HFFc6 (cell line): ENCODE data around the gene IL7R. TPM values are rescaled to one million over a fixed set of nuclear protein-coding genes. Genes with fewer than 3 reads are reported as not detected.

Experiments
- DNase-seq: peaks from one replicate; pipeline ENCODE4 v3.0.0-alpha.2; 2018
- H3K27ac Mint-ChIP-seq: 2 replicates; pipeline ENCODE4 v1.8.0; 2020; ENCODE audit warnings: mild to moderate bottlenecking, mixed read lengths
- H3K27me3 Mint-ChIP-seq: 2 replicates; pipeline ENCODE4 v1.8.0; 2021; ENCODE audit warnings: mild to moderate bottlenecking, moderate library complexity, mixed read lengths; ENCODE audit not compliant: insufficient read depth
- H3K36me3 Mint-ChIP-seq: 2 replicates; pipeline ENCODE4 v1.8.0; 2021; ENCODE audit warnings: low read depth, mixed read lengths
- H3K4me1 Mint-ChIP-seq: 2 replicates; pipeline ENCODE4 v1.8.0; 2020; ENCODE audit warnings: low read depth, mixed read lengths
- H3K4me3 Mint-ChIP-seq: 2 replicates; pipeline ENCODE4 v1.8.0; 2020; ENCODE audit warnings: mild to moderate bottlenecking, moderate library complexity, mixed read lengths
- H3K9me3 Mint-ChIP-seq: 2 replicates; pipeline ENCODE4 v1.8.0; 2020; ENCODE audit warnings: mild to moderate bottlenecking, mixed read lengths
- total RNA-seq, 6 experiments: library from RNA; stranded (reverse); fragmentation: NEBNext Ultra II Directional; extraction: Animal tissue kit (Norgen Biotek cat#: 25700); gene quantifications; 2 replicates in 1 of 6; 3 replicates in 5 of 6; pipeline ENCODE4 v1.2.3, GENCODE V29; 2021
- TF ChIP-seq, protein P1 (sequence below): fragments of 200-600 bp; sonication (generic); IDR thresholded peaks from 2 replicates; pipeline ENCODE4 v1.5.0; 2021; ENCODE audit warnings: antibody characterized with exemption, mild to moderate bottlenecking

Gene IL7R
- total RNA-seq, 6 experiments from 2014 or later = 37.2 to 63.2 (median 45.2) TPM

DNA sequence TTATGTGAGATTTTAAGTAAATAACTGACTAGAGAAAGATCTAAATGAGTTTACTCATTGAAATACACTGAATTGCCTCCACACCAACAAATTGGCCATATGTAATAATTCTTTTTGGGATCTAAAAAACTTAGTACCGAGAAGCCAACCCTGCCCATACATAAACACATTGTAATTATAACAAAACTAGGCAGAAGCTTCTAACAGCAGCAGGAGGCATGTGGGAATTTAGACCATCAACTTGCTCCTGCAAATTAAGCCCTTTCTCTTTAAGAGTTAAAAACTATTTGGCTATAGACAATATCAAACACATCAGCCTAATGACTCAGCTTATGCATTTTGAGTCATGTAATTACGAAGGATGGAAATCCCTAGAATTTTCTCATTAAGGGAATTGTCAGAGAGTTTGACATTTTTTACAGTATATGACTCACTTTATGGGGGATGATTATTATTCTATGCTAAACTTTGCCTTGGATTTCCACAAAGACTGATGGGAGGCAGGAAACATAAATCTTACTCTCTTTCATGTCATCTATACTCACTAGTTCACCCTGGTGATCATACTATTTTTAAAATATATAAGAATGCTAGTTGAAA, 1.0 kb downstream of the IL7R start:
- peak; percentile 86 for DNase-seq
- H3K4me1 Mint-ChIP-seq = peaks cover 100% of the 10 kb centered on the region
- peak overlapping the region; percentile 83 for H3K4me3 Mint-ChIP-seq
- peaks cover 27% of the 10 kb centered on the region for H3K36me3 Mint-ChIP-seq
- H3K9me3 Mint-ChIP-seq = no peaks in the 10 kb centered on the region
- peaks cover 2% of the 10 kb centered on the region; the same call in 1 of the 2 replicates for H3K27me3 Mint-ChIP-seq
- peak overlapping the region; percentile 84 for H3K27ac Mint-ChIP-seq
- TF ChIP-seq, protein P1, sequence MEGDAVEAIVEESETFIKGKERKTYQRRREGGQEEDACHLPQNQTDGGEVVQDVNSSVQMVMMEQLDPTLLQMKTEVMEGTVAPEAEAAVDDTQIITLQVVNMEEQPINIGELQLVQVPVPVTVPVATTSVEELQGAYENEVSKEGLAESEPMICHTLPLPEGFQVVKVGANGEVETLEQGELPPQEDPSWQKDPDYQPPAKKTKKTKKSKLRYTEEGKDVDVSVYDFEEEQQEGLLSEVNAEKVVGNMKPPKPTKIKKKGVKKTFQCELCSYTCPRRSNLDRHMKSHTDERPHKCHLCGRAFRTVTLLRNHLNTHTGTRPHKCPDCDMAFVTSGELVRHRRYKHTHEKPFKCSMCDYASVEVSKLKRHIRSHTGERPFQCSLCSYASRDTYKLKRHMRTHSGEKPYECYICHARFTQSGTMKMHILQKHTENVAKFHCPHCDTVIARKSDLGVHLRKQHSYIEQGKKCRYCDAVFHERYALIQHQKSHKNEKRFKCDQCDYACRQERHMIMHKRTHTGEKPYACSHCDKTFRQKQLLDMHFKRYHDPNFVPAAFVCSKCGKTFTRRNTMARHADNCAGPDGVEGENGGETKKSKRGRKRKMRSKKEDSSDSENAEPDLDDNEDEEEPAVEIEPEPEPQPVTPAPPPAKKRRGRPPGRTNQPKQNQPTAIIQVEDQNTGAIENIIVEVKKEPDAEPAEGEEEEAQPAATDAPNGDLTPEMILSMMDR = no peak

DNA sequence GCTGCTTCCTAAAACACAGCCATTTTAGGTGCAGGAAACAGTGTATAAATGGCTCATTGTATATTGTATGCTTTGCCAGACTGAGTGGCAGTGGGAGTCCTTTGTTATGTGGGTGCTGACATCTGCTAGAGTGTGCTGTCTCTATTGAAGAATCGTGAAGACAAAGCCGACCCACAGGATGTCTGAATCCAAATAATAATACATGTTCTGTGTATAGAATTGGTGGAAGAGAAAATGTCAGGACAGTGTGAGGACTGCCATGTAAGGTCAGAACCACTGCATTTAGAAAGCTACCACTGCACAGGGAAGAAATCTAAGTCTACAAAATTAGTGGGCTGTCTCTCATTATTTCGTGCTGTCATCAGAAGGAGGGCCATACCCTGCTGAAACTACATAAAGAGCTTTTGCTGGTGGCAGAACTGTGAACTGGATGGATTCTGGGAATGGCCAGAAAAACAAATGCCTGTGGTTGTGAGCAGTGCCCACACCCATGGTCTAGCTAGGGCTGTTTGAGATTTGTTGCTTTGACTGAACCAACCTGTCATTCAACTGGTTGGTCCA, 2.5 kb downstream of the IL7R start:
- H3K4me1 Mint-ChIP-seq = peaks cover 91% of the 10 kb centered on the region
- TF ChIP-seq, protein P1 = no peak
- H3K36me3 Mint-ChIP-seq = peaks cover 42% of the 10 kb centered on the region
- H3K27me3 Mint-ChIP-seq = peaks cover 2% of the 10 kb centered on the region; the same call in 1 of the 2 replicates
- no peaks in the 10 kb centered on the region for H3K9me3 Mint-ChIP-seq
- peak; percentile 36 for DNase-seq
- peak overlapping the region; percentile 69 for H3K27ac Mint-ChIP-seq
- peak overlapping the region; percentile 73 for H3K4me3 Mint-ChIP-seq

- DNase-seq = no peak
- H3K9me3 Mint-ChIP-seq = no peaks in the 10 kb centered on the region; the same call in 1 of the 2 replicates
- peaks cover 2% of the 10 kb centered on the region; the same call in 1 of the 2 replicates for H3K27me3 Mint-ChIP-seq
- H3K4me3 Mint-ChIP-seq = peak overlapping the region; percentile 57
- H3K4me1 Mint-ChIP-seq = peaks cover 76% of the 10 kb centered on the region
- TF ChIP-seq, protein P1 = no peak
- H3K36me3 Mint-ChIP-seq = peaks cover 57% of the 10 kb centered on the region
- peak overlapping the region; percentile 81 for H3K27ac Mint-ChIP-seq
Measured at GRCh38 chr5:35860686-35861085, 4.0 kb downstream of the IL7R start.

- H3K27ac Mint-ChIP-seq = peak overlapping the region; percentile 81
- peaks cover 66% of the 10 kb centered on the region for H3K4me1 Mint-ChIP-seq
- H3K36me3 Mint-ChIP-seq = peaks cover 59% of the 10 kb centered on the region
- H3K9me3 Mint-ChIP-seq = no peaks in the 10 kb centered on the region; the same call in 1 of the 2 replicates
- peak overlapping the region; percentile 57 for H3K4me3 Mint-ChIP-seq
- TF ChIP-seq, protein P1 = no peak
- peak; percentile 81 for DNase-seq
- H3K27me3 Mint-ChIP-seq = peaks cover 2% of the 10 kb centered on the region; the same call in 1 of the 2 replicates
Measured at GRCh38 chr5:35861718-35862117, 5.0 kb downstream of the IL7R start.

- H3K27me3 Mint-ChIP-seq = peaks cover 2% of the 10 kb centered on the region; the same call in 1 of the 2 replicates
- no peaks in the 10 kb centered on the region; the same call in 1 of the 2 replicates for H3K9me3 Mint-ChIP-seq
- peak overlapping the region; percentile 81 for H3K27ac Mint-ChIP-seq
- H3K36me3 Mint-ChIP-seq = peaks cover 61% of the 10 kb centered on the region
- H3K4me1 Mint-ChIP-seq = peaks cover 61% of the 10 kb centered on the region
- H3K4me3 Mint-ChIP-seq = peak overlapping the region; percentile 57
- no peak for DNase-seq
- TF ChIP-seq, protein P1 = no peak
Measured at GRCh38 chr5:35862126-35862525, 5.4 kb downstream of the IL7R start.
